Cardiac fibroblast (primary cell): ENCODE measurements around the gene CLDN2.
A peak's percentile ranks its signal among the peaks of the same experiment; 100 is the strongest.

Source experiments
- DNase-seq, 2 donors: peaks; one replicate each; pipeline versions ENCODE4 v3.0.0 to v3.0.0-alpha.2; 2010; ENCODE audit warnings: low read depth in 2 of 2
- H3K4me3 ChIP-seq, 2 donors: replicated peaks in 1 of 2; 1 replicate in 1 of 2; 2 replicates in 1 of 2; pipeline ENCODE4 v1.5.1; 2011; ENCODE audit warnings: low read depth in 2 of 2, low read length in 2 of 2, mild to moderate bottlenecking in 2 of 2, moderate library complexity in 1 of 2
- CTCF ChIP-seq: IDR thresholded peaks from one replicate; pipeline ENCODE4 v1.5.1; 2011; ENCODE audit warnings: low read depth, mild to moderate bottlenecking, low read length, inconsistent platforms

CLDN2 gene

GRCh38 chrX:106932492-106932923 lies 12.3 kb downstream of the CLDN2 start:
- no peak for TF ChIP-seq CTCF
- peak; percentile 36 to 45 for DNase-seq
- H3K4me3 ChIP-seq: no peak overlapping the region

- no peak for TF ChIP-seq CTCF
- DNase-seq: peak; percentile 45 to 69
- H3K4me3 ChIP-seq: no peak overlapping the region
Measured at GRCh38 chrX:106932960-106933537, 12.8 kb downstream of the CLDN2 start.

GRCh38 chrX:106933538-106933961 lies 13.3 kb downstream of the CLDN2 start:
- DNase-seq: peak in 1 of 2 donors; percentile 43
- no peak for TF ChIP-seq CTCF
- H3K4me3 ChIP-seq: no peak overlapping the region

GRCh38 chrX:106935175-106935574 lies 15.0 kb downstream of the CLDN2 start:
- no peak overlapping the region for H3K4me3 ChIP-seq
- TF ChIP-seq CTCF: no peak
- DNase-seq: peak in 1 of 2 donors; percentile 54

GRCh38 chrX:106936246-106936645 lies 16.0 kb downstream of the CLDN2 start:
- no peak for TF ChIP-seq CTCF
- DNase-seq: no peak
- no peak overlapping the region for H3K4me3 ChIP-seq

GRCh38 chrX:106939566-106939965 lies 19.4 kb downstream of the CLDN2 start:
- no peak for TF ChIP-seq CTCF
- no peak overlapping the region for H3K4me3 ChIP-seq

GRCh38 chrX:106940068-106940467 lies 19.9 kb downstream of the CLDN2 start:
- no peak for DNase-seq
- H3K4me3 ChIP-seq: no peak overlapping the region
- TF ChIP-seq CTCF: no peak

More at GRCh38 chrX:106939566-106939965, 19.4 kb downstream of the CLDN2 start:
- no peak for DNase-seq
